ENCODE measurements around the gene E2F4. TPM values are rescaled to one million over a fixed set of nuclear protein-coding genes. Genes with fewer than 3 reads are reported as not detected.
A peak's percentile ranks its signal among the peaks of the same experiment; 100 is the strongest.

Gene E2F4
- total and polyA plus RNA-seq, 9 of the 15 experiments (the other 6 are each of a cell fraction or from before 2014, with no cell fraction given) = 9.7 to 139 (median 106) TPM

- TF ChIP-seq GTF3C2 (IDR thresholded peaks at IDR 0.05; ENCODE audit: borderline replicate concordance, extremely low read depth, insufficient read length) (no peak), NR4A1 (CRISPR knock-in tag; IDR thresholded peaks at IDR 0.05) (no peak), NR4A1 (tag; IDR thresholded peaks at IDR 0.05) (no peak; the same call in 1 of the 2 replicates), ZNF12 (CRISPR knock-in tag; IDR thresholded peaks at IDR 0.05) (no peak), ZNF717 (CRISPR knock-in tag; IDR thresholded peaks at IDR 0.05) (no peak), ZNF57 (CRISPR knock-in tag; IDR thresholded peaks at IDR 0.05) (no peak), ETV5 (CRISPR knock-in tag; IDR thresholded peaks at IDR 0.05; ENCODE audit: low read depth) (no peak), ARID2 (IDR thresholded peaks at IDR 0.05) (no peak), ZNF41 (CRISPR knock-in tag; conservative IDR thresholded peaks at IDR 0.05) (no peak), ZNF431 (CRISPR knock-in tag; IDR thresholded peaks at IDR 0.05) (no peak), RNF219 (CRISPR knock-in tag; IDR thresholded peaks at IDR 0.05) (no peak), ELF2 (CRISPR knock-in tag; IDR thresholded peaks at IDR 0.05) (no peak), EP300 (IDR thresholded peaks at IDR 0.05; ENCODE audit: low read length) (peak; percentile 50; the same call in 1 of the 2 replicates), KAT2B (IDR thresholded peaks at IDR 0.05; ENCODE audit: low read depth, low read length) (no peak), HDGF (IDR thresholded peaks at IDR 0.05) (peak; percentile 46; the same call in 1 of the 2 replicates), BCOR (IDR thresholded peaks at IDR 0.05) (no peak), TSC22D4 (tag; IDR thresholded peaks at IDR 0.05) (no peak), SOX6 (IDR thresholded peaks at IDR 0.05) (peak; percentile 44; the same call in 1 of the 2 replicates), BRD9 (IDR thresholded peaks at IDR 0.05; ENCODE audit: low read depth, partially characterized antibody) (peak; percentile 30)
- TF ChIP-seq, protein P1, sequence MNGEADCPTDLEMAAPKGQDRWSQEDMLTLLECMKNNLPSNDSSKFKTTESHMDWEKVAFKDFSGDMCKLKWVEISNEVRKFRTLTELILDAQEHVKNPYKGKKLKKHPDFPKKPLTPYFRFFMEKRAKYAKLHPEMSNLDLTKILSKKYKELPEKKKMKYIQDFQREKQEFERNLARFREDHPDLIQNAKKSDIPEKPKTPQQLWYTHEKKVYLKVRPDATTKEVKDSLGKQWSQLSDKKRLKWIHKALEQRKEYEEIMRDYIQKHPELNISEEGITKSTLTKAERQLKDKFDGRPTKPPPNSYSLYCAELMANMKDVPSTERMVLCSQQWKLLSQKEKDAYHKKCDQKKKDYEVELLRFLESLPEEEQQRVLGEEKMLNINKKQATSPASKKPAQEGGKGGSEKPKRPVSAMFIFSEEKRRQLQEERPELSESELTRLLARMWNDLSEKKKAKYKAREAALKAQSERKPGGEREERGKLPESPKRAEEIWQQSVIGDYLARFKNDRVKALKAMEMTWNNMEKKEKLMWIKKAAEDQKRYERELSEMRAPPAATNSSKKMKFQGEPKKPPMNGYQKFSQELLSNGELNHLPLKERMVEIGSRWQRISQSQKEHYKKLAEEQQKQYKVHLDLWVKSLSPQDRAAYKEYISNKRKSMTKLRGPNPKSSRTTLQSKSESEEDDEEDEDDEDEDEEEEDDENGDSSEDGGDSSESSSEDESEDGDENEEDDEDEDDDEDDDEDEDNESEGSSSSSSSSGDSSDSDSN (IDR thresholded peaks at IDR 0.05; ENCODE audit: borderline replicate concordance in 1 of 2, low read depth in 2 of 2, low read length in 2 of 2) = peak in 1 of 2 experiments; percentile 31; a peak in 1 of 4 replicates
Observed at GRCh38 chr16:67241008-67241900, 49.3 kb downstream of the E2F4 start (continued).
